H1 (cell line): ENCODE data around the gene LYPD6. TPM values are rescaled to one million over a fixed set of nuclear protein-coding genes. Genes with fewer than 3 reads are reported as not detected.

Experiments used
- CTCF ChIA-PET: fragments of 300-600 bp; sonication (Branson Sonifier 250); formaldehyde crosslinking; loops from one replicate; lab custom pipeline; 2021; ENCODE audit not compliant: partially characterized antibody; lab: Charles Lee
- POLR2A ChIA-PET: fragments of 300-600 bp; sonication (Branson Sonifier 250); formaldehyde crosslinking; loops from one replicate; lab custom pipeline; 2021; ENCODE audit warnings: inconsistent platforms; ENCODE audit not compliant: partially characterized antibody; lab: Charles Lee
- DNase-seq, 2 experiments: peaks; one replicate each; pipeline versions ENCODE4 v3.0.0 to v3.0.0-alpha.2; 2010 to 2022; ENCODE audit warnings: low spot score in 2 of 2, low read depth in 1 of 2, mixed read lengths in 1 of 2
- FAIRE-seq: peaks from 2 replicates; lab custom pipeline; 2011; peaks lifted over from hg19 to GRCh38; lab: Jason Lieb, UNC
- H2AFZ ChIP-seq: 2 replicates; pipeline ENCODE4 v1.8.1; 2012; ENCODE audit warnings: low read length, inconsistent platforms
- H2AK5ac ChIP-seq: 2 replicates; pipeline ENCODE4 v1.6.1; 2013; ENCODE audit warnings: low read depth, low read length
- H2BK120ac ChIP-seq: replicated peaks from 2 replicates; pipeline ENCODE3; 2013; ENCODE audit warnings: low read depth, low read length, inconsistent platforms
- H2BK12ac ChIP-seq: 2 replicates; pipeline ENCODE4 v1.6.1; 2013; ENCODE audit warnings: low read depth, low read length
- H2BK15ac ChIP-seq: 2 replicates; pipeline ENCODE4 v1.6.1; 2013; ENCODE audit warnings: low read length
- H2BK20ac ChIP-seq: 2 replicates; pipeline ENCODE4 v1.6.1; 2013; ENCODE audit warnings: low read length
- H2BK5ac ChIP-seq: 2 replicates; pipeline ENCODE4 v1.6.1; 2013; ENCODE audit warnings: low read depth, low read length
- H3K14ac ChIP-seq: 2 replicates; pipeline ENCODE4 v1.6.1; 2013; ENCODE audit warnings: inconsistent platforms; ENCODE audit not compliant: insufficient read length
- H3K18ac ChIP-seq: 2 replicates; pipeline ENCODE4 v1.6.1; 2013; ENCODE audit warnings: low read length; ENCODE audit errors: extremely low read depth
- H3K23ac ChIP-seq: 2 replicates; pipeline ENCODE4 v1.6.1; 2013; ENCODE audit warnings: inconsistent platforms; ENCODE audit not compliant: insufficient read length
- H3K23me2 ChIP-seq: 2 replicates; pipeline ENCODE4 v1.6.1; 2013; ENCODE audit warnings: low read depth, low read length
- H3K27ac ChIP-seq: 2 replicates; pipeline ENCODE4 v1.6.1; 2011; ENCODE audit warnings: low read depth, low read length, inconsistent platforms
- H3K27me3 ChIP-seq, 4 experiments: replicated peaks in 1 of 4; 1 replicate in 1 of 4; 2 replicates in 3 of 4; pipeline versions ENCODE4 v1.6.1 to v1.8.1; 2011 to 2013; ENCODE audit warnings: low read length in 3 of 4, mild to moderate bottlenecking in 3 of 4, inconsistent platforms in 2 of 4, mixed read lengths in 2 of 4, moderate library complexity in 1 of 4; ENCODE audit not compliant: control insufficient read depth in 3 of 4, insufficient read depth in 3 of 4; ENCODE audit errors: extremely low read depth in 1 of 4
- H3K36me3 ChIP-seq, 4 experiments: 2 replicates each; pipeline versions ENCODE4 v1.6.1 to v1.8.1; 2011 to 2013; ENCODE audit warnings: mild to moderate bottlenecking in 4 of 4, low read length in 3 of 4, moderate library complexity in 2 of 4, control low read depth in 1 of 4, inconsistent platforms in 1 of 4; ENCODE audit not compliant: insufficient read depth in 4 of 4, control insufficient read depth in 2 of 4
- H3K4ac ChIP-seq: replicated peaks from 2 replicates; pipeline ENCODE3; 2013; ENCODE audit warnings: low read length, low read depth, mixed read lengths, inconsistent platforms; ENCODE audit not compliant: insufficient read length
- H3K4me1 ChIP-seq, 4 experiments: replicated peaks in 1 of 4; 1 replicate in 1 of 4; 2 replicates in 3 of 4; pipeline versions ENCODE4 v1.6.1 to v1.8.1; 2011 to 2013; ENCODE audit warnings: low read length in 3 of 4, inconsistent platforms in 2 of 4, mixed read lengths in 1 of 4; ENCODE audit not compliant: insufficient read depth in 4 of 4, control insufficient read depth in 3 of 4
- H3K4me2 ChIP-seq, 2 experiments: 2 replicates each; pipeline versions ENCODE4 v1.6.1 to v1.8.1; 2011 to 2013; ENCODE audit warnings: low read depth in 2 of 2, low read length in 2 of 2, control low read depth in 1 of 2, inconsistent platforms in 1 of 2, mild to moderate bottlenecking in 1 of 2; ENCODE audit not compliant: insufficient read depth in 1 of 2
- H3K4me3 ChIP-seq, 4 experiments: fragments of 200-600, 300-600 bp in 1 of 4; sonication (generic), shearing (Covaris generic), sonication (Bioruptor Twin) in 1 of 4; 2 replicates each; pipeline versions ENCODE4 v1.5.1 to v1.8.1; 2011 to 2016; ENCODE audit warnings: low read length in 4 of 4, low read depth in 3 of 4, control low read depth in 2 of 4, inconsistent platforms in 2 of 4, mild to moderate bottlenecking in 2 of 4, mixed read lengths in 1 of 4, moderate library complexity in 1 of 4; ENCODE audit not compliant: insufficient read depth in 2 of 4; ENCODE audit errors: extremely low read depth in 1 of 4
- H3K56ac ChIP-seq: replicated peaks from 2 replicates; pipeline ENCODE3; 2013; ENCODE audit warnings: low read depth, mild to moderate bottlenecking, mixed read lengths, low read length, inconsistent platforms; ENCODE audit not compliant: insufficient read length
- H3K79me1 ChIP-seq: 2 replicates; pipeline ENCODE4 v1.6.1; 2013; ENCODE audit warnings: low read depth, low read length, control low read depth
- H3K79me2 ChIP-seq, 2 experiments: 2 replicates each; pipeline versions ENCODE4 v1.6.1 to v1.8.1; 2012 to 2013; ENCODE audit warnings: low read length in 2 of 2, mild to moderate bottlenecking in 2 of 2, inconsistent platforms in 1 of 2; ENCODE audit not compliant: insufficient read depth in 2 of 2, control insufficient read depth in 1 of 2
- H3K9ac ChIP-seq, 4 experiments: replicated peaks in 1 of 4; 1 replicate in 1 of 4; 2 replicates in 3 of 4; pipeline versions ENCODE4 v1.6.1 to v1.8.1; 2011 to 2013; ENCODE audit warnings: low read depth in 3 of 4, low read length in 3 of 4, control low read depth in 2 of 4, mild to moderate bottlenecking in 2 of 4, moderate library complexity in 2 of 4, inconsistent platforms in 1 of 4; ENCODE audit errors: extremely low read depth in 1 of 4
- H3K9me3 ChIP-seq, 2 experiments: 2 replicates each; pipeline versions ENCODE4 v1.6.1 to v1.8.1; 2012 to 2013; ENCODE audit warnings: mild to moderate bottlenecking in 2 of 2, moderate library complexity in 2 of 2, control low read depth in 1 of 2, inconsistent platforms in 1 of 2, low read depth in 1 of 2, low read length in 1 of 2, mixed read lengths in 1 of 2; ENCODE audit not compliant: insufficient read depth in 2 of 2
- H4K20me1 ChIP-seq, 2 experiments: replicated peaks in 1 of 2; 2 replicates each; pipeline versions ENCODE3 to v1.8.1; 2011 to 2013; ENCODE audit warnings: inconsistent platforms in 2 of 2, low read length in 2 of 2, mild to moderate bottlenecking in 1 of 2; ENCODE audit not compliant: insufficient read depth in 2 of 2, control insufficient read depth in 1 of 2
- H4K5ac ChIP-seq: 2 replicates; pipeline ENCODE4 v1.6.1; 2013; ENCODE audit warnings: low read length, low read depth, mixed read lengths, inconsistent platforms; ENCODE audit not compliant: insufficient read length
- H4K8ac ChIP-seq: 2 replicates; pipeline ENCODE4 v1.8.0; 2013; ENCODE audit warnings: mild to moderate bottlenecking, moderate library complexity, low read length, inconsistent platforms; ENCODE audit not compliant: insufficient read depth; ENCODE audit errors: extremely low read depth
- H4K91ac ChIP-seq: replicated peaks from 2 replicates; pipeline ENCODE3; 2013; ENCODE audit warnings: low read length, mixed read lengths, inconsistent platforms; ENCODE audit not compliant: insufficient read length
- KDM5A ChIP-seq: fragments of 200-600 bp; IDR thresholded peaks from 2 replicates; pipeline ENCODE4 v1.7.1; 2012; ENCODE audit warnings: mild to moderate bottlenecking, low read length, inconsistent platforms, mixed read lengths
- SIRT6 ChIP-seq: IDR thresholded peaks from one replicate; pipeline ENCODE4 v1.7.1; 2012; ENCODE audit warnings: low read length, inconsistent platforms
- WGBS, 2 experiments: shearing (Covaris generic) in 1 of 2; methylation state at CpG; one replicate each; pipeline versions ENCODE4 v1.1.6 to v1.1.7; 2013 to 2015; ENCODE audit warnings: low lambda C conversion rate in 2 of 2, mixed read lengths in 2 of 2, inconsistent platforms in 1 of 2, low coverage in 1 of 2, missing lambda C conversion rate in 1 of 2; ENCODE audit not compliant: insufficient replicate concordance in 2 of 2, insufficient coverage in 1 of 2, insufficient read length in 1 of 2; ENCODE audit errors: extremely low coverage in 1 of 2, missing lambda C conversion rate in 1 of 2; 5-methylcytosine and 5-hydroxymethylcytosine counted together
- polyA plus RNA-seq, 7 experiments: library from polyadenylated mRNA; depleted of rRNA in 3 of 7; stranded (reverse) in 5 of 7; unstranded in 2 of 7; fragments of >200 nt in 5 of 7; fragments of 200-250 nt in 2 of 7; gene quantifications; 1 replicate in 5 of 7; 2 replicates in 1 of 7; 4 replicates in 1 of 7; pipeline versions ENCODE4 v1.2.1 to v1.2.3, GENCODE V29; 2011 to 2013; ENCODE audit warnings: missing spikeins in 2 of 7, mixed read lengths in 2 of 7
- total RNA-seq: library from RNA; stranded (reverse); fragmentation: NEBNext Ultra II Directional; extraction: Animal tissue kit (Norgen Biotek cat#: 25700); gene quantifications from 2 replicates; pipeline ENCODE4 v1.2.1, GENCODE V29; 2021

LYPD6 gene
- total and polyA plus RNA-seq, 2 of the 8 experiments (the other 6 are each of a cell fraction or from before 2014, with no cell fraction given), result 5.6 to 8.9 TPM

GRCh38 chr2:149320362-149320761, 10.0 kb upstream of the LYPD6 start:
- Histone ChIP-seq H3K4ac (no peak overlapping the region), H4K8ac (peak overlapping the region; percentile 89), H3K4me1 (peaks cover 0 to 2% (median 2%) of the 10 kb centered on the region in 4 experiments; a peak in 4 of 7 replicates), H3K14ac (no peak overlapping the region), H3K4me2 (no peak overlapping the region), H3K79me2 (no peaks in the 10 kb centered on the region), H4K91ac (no peak overlapping the region), H3K27ac (no peak overlapping the region), H2BK15ac (no peak overlapping the region), H2BK5ac (no peak overlapping the region), H4K5ac (no peak overlapping the region), H4K20me1 (no peaks in the 10 kb centered on the region), H2AFZ (no peak overlapping the region), H3K4me3 (no peak overlapping the region), H3K9me3 (no peaks in the 10 kb centered on the region), H3K36me3 (no peaks in the 10 kb centered on the region), H3K79me1 (no peaks in the 10 kb centered on the region), H3K27me3 (no peaks in the 10 kb centered on the region), H2BK12ac (no peak overlapping the region), H3K23ac (no peak overlapping the region), H3K9ac (no peak overlapping the region), H3K56ac (no peak overlapping the region), H3K23me2 (no peaks in the 10 kb centered on the region), H2BK20ac (no peak overlapping the region), H3K18ac (no peak overlapping the region), H2AK5ac (no peak overlapping the region), H2BK120ac (no peak overlapping the region)
- ChIA-PET POLR2A (interaction anchor here (1.2 kb wide), 1 partner anchor 10 kb away, joined by 4 read pairs; the partner anchor contains the start of gene LYPD6), CTCF (interaction anchor here (1.1 to 1.4 kb wide), 2 partner anchors 10 kb away, joined by 3 read pairs; partner anchors contain the start of gene LYPD6)
- no peak for DNase-seq
- TF ChIP-seq KDM5A (no peak), SIRT6 (no peak)
- FAIRE-seq, result no peak
- 90% methylated on average over 23 of the region's 36 CpGs; no CpG with 5 or more reads in 1 of the 2 experiments for WGBS, 2 experiments
